ENCODE results near the gene CEP112. TPM values are rescaled to one million over a fixed set of nuclear protein-coding genes. Genes with fewer than 3 reads are reported as not detected.

Gene CEP112
- total RNA-seq, 1 donor from 2014 or later = 21.8 TPM

DNA sequence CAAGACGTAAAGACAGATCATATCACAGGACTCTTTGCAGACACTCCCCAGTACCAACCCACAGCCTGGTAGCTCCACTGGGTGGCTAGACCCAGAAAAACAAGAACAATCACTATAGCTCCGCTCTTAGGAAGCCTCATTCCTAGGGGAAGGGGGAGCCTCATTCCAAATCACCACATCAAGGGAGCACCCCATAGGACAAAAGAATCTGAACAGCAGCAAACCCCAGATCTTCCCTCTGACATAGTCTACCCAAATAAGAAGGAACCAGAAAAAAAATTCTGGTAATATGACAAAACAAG, 237.8 kb downstream of the CEP112 start:
- peaks cover 36% of the 10 kb centered on the region for H3K9me3 Mint-ChIP-seq (ENCODE audit: low read depth)
- H3K27ac Mint-ChIP-seq (ENCODE audit: unreplicated experiment) = no peak overlapping the region
- peaks cover 11% of the 10 kb centered on the region for H3K36me3 Mint-ChIP-seq (ENCODE audit: low read depth)
- H3K4me1 Mint-ChIP-seq (ENCODE audit: low read depth) = peaks cover 9% of the 10 kb centered on the region
- H3K4me3 Mint-ChIP-seq (ENCODE audit: unreplicated experiment) = no peak overlapping the region
- TF ChIP-seq, protein P1, sequence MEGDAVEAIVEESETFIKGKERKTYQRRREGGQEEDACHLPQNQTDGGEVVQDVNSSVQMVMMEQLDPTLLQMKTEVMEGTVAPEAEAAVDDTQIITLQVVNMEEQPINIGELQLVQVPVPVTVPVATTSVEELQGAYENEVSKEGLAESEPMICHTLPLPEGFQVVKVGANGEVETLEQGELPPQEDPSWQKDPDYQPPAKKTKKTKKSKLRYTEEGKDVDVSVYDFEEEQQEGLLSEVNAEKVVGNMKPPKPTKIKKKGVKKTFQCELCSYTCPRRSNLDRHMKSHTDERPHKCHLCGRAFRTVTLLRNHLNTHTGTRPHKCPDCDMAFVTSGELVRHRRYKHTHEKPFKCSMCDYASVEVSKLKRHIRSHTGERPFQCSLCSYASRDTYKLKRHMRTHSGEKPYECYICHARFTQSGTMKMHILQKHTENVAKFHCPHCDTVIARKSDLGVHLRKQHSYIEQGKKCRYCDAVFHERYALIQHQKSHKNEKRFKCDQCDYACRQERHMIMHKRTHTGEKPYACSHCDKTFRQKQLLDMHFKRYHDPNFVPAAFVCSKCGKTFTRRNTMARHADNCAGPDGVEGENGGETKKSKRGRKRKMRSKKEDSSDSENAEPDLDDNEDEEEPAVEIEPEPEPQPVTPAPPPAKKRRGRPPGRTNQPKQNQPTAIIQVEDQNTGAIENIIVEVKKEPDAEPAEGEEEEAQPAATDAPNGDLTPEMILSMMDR (IDR thresholded peaks at IDR 0.05) = no peak
- DNase-seq (ENCODE audit: low spot score) = no peak
- H3K27me3 Mint-ChIP-seq (ENCODE audit: low read depth) = no peaks in the 10 kb centered on the region

DNA sequence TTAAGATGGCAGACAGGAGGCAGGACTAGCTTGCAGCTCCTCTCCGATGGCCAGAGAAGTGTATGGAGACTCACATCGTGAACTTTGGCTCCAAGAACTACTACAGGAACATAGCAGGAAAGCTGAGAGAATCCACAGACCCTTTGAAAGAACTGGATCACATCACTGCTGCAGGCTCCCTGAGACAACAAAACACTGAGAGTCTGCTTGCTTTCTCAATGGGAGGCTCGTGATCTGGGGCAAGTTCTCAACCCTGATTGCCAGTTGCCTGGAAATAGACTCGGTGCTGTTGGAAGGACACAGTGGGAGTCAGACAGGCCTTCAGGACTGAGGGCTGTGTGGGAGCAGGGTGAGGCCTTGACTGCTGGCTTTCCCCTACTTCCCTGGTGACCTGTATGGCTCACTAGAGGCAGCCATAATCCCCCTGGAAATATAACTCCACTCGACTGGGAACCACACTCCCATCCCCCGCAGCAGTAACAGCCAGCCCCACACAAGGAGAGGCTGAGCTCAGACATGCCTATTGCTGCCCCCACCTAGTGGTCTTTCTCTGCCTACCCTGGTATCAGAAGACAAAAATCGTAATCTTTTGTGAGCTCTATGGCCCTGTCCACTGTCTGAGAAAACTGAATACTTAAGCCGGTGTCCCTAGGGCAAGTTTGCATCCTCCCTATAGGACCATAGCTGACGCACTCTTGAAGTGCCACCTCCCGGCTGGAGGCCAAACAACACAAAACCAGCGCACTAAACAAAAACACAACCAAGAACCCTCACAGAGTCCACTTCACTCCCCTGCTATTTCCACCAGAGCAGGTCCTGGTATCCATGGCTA, 238.4 kb downstream of the CEP112 start:
- Mint-ChIP-seq H3K9me3 (ENCODE audit: low read depth) (peaks cover 36% of the 10 kb centered on the region), H3K4me1 (ENCODE audit: low read depth) (peaks cover 9% of the 10 kb centered on the region)

DNA sequence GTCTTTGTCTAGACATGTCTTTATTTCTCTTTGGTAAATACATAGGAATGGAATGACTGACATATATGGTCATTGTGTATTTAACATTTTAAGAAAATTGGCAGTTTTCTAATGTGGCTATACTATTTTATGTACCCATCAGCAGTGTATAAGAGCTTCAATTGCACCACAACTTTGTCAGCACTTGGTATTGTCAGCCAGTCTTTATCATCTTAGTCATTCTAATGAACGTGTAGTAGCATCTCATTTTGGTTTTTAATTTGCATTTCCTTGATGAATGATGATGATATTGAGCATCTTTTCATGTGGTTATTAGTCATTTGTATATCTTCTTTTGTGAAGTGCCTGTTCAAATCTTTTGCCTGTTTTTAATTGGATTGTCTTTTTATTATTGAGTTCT, 239.3 kb downstream of the CEP112 start:
- TF ChIP-seq, protein P1 (IDR thresholded peaks at IDR 0.05) = no peak
- Mint-ChIP-seq H3K27me3 (ENCODE audit: low read depth) (no peaks in the 10 kb centered on the region), H3K36me3 (ENCODE audit: low read depth) (peaks cover 11% of the 10 kb centered on the region), H3K4me1 (ENCODE audit: low read depth) (peaks cover 9% of the 10 kb centered on the region), H3K27ac (ENCODE audit: unreplicated experiment) (no peak overlapping the region), H3K9me3 (ENCODE audit: low read depth) (peaks cover 36% of the 10 kb centered on the region), H3K4me3 (ENCODE audit: unreplicated experiment) (no peak overlapping the region)
- no peak for DNase-seq (ENCODE audit: low spot score)

More for the DNA sequence above, 238.4 kb downstream of the CEP112 start:
- peaks cover 11% of the 10 kb centered on the region for H3K36me3 Mint-ChIP-seq (ENCODE audit: low read depth)
- no peak overlapping the region for H3K4me3 Mint-ChIP-seq (ENCODE audit: unreplicated experiment)
- H3K27ac Mint-ChIP-seq (ENCODE audit: unreplicated experiment) = no peak overlapping the region
- DNase-seq (ENCODE audit: low spot score) = no peak
- no peaks in the 10 kb centered on the region for H3K27me3 Mint-ChIP-seq (ENCODE audit: low read depth)
- TF ChIP-seq, protein P1 (IDR thresholded peaks at IDR 0.05) = no peak

DNA sequence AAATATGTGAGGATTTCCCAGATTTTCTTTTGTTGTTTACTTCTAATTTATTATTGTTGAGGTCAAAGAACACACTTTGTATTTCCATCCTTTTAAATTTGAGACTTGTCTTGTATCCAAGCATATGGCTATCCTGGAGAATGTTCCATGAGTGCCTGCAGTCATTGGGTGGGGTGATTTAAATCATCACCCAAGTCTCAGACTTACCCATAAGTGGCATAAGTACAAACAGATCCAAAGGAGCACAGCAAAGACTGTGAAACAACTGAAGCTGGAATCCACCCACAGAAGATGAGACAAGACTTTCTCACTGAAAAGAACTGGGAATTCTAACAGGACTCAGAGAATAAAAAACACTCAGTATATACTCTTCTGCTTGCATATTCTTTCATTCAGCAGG, 239.9 kb downstream of the CEP112 start:
- no peak for DNase-seq (ENCODE audit: low spot score)
- Mint-ChIP-seq H3K27ac (ENCODE audit: unreplicated experiment) (no peak overlapping the region), H3K27me3 (ENCODE audit: low read depth) (no peaks in the 10 kb centered on the region), H3K4me3 (ENCODE audit: unreplicated experiment) (no peak overlapping the region), H3K36me3 (ENCODE audit: low read depth) (peaks cover 11% of the 10 kb centered on the region), H3K4me1 (ENCODE audit: low read depth) (peaks cover 8% of the 10 kb centered on the region), H3K9me3 (ENCODE audit: low read depth) (peaks cover 34% of the 10 kb centered on the region)
- TF ChIP-seq, protein P1 (IDR thresholded peaks at IDR 0.05) = no peak

DNA sequence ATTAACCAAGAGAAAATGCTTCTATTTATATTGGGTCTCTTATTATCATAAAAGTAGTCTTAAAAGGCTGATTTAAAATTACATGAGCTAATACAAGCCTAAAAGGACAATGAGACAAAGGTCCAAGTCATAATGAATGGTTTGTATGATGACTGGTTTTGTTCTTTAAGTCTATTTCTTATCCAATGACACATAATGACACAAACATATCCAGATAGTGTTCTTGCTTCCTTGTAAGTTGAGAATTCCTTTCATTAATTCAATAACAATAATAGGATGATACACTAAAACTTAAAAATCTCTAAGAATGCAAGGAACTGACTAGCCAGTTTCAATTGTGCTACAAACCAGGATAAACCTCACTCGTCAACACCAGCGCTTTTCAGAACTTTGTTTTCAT, 244.1 kb downstream of the CEP112 start:
- no peaks in the 10 kb centered on the region for H3K4me1 Mint-ChIP-seq (ENCODE audit: low read depth)
- TF ChIP-seq, protein P1 (IDR thresholded peaks at IDR 0.05) = no peak
- no peak for DNase-seq (ENCODE audit: low spot score)
- no peak overlapping the region for H3K4me3 Mint-ChIP-seq (ENCODE audit: unreplicated experiment)
- H3K9me3 Mint-ChIP-seq (ENCODE audit: low read depth) = peaks cover 13% of the 10 kb centered on the region
- no peaks in the 10 kb centered on the region for H3K27me3 Mint-ChIP-seq (ENCODE audit: low read depth)
- peaks cover 4% of the 10 kb centered on the region for H3K36me3 Mint-ChIP-seq (ENCODE audit: low read depth)
- H3K27ac Mint-ChIP-seq (ENCODE audit: unreplicated experiment) = no peak overlapping the region
